HEK293 (cell line): ENCODE data around the gene ASTN2.

Source experiments
- CTCF ChIA-PET: fragments of 350-600 bp; formaldehyde crosslinking; extraction: SDS; loops from one replicate; lab custom pipeline; 2021; ENCODE audit warnings: antibody characterized with exemption; lab: Yijun Ruan, JAX
- POLR2A ChIA-PET: fragments of 300-600 bp; formaldehyde crosslinking; extraction: SDS; loops from one replicate; lab custom pipeline; 2020; ENCODE audit warnings: antibody characterized with exemption, inconsistent platforms; lab: Yijun Ruan, JAX
- H3K27ac ChIP-seq: fragments of 200-500 bp; sonication (Bioruptor generic); 2 replicates; pipeline ENCODE4 v1.5.1; 2014; ENCODE audit warnings: low read depth, low read length, control low read depth, inconsistent platforms; ENCODE audit errors: extremely low read depth
- H3K36me3 ChIP-seq, 2 experiments: fragments of 200-500 bp in 1 of 2; sonication (Bioruptor generic) in 1 of 2; 1 replicate in 1 of 2; 2 replicates in 1 of 2; pipeline ENCODE4 v1.5.1; 2014 to 2017; ENCODE audit warnings: inconsistent platforms in 2 of 2, low read length in 2 of 2; ENCODE audit not compliant: control insufficient read depth in 2 of 2, insufficient read depth in 1 of 2
- H3K4me1 ChIP-seq: fragments of 200-500 bp; sonication (Bioruptor generic); 2 replicates; pipeline ENCODE4 v1.5.1; 2014; ENCODE audit warnings: mild to moderate bottlenecking, low read length, inconsistent platforms; ENCODE audit not compliant: control insufficient read depth, insufficient read depth
- H3K4me3 ChIP-seq: 2 replicates; pipeline ENCODE4 v1.5.1; 2011; ENCODE audit warnings: low read depth, mild to moderate bottlenecking, control low read depth, low read length, moderate library complexity
- H3K9me3 ChIP-seq: fragments of 200-500 bp; sonication (Bioruptor generic); 2 replicates; pipeline ENCODE4 v1.5.1; 2014; ENCODE audit warnings: low read depth, low read length, inconsistent platforms; ENCODE audit not compliant: control insufficient read depth, insufficient read depth
- FEZF1 ChIP-seq: fragments of 450-650 bp; formaldehyde crosslinking; IDR thresholded peaks from 2 replicates; pipeline ENCODE4 v1.5.1; 2016; ENCODE audit warnings: missing biosample characterization, missing genetic modification characterization
- INSM2 ChIP-seq: fragments of 450-650 bp; formaldehyde crosslinking; IDR thresholded peaks from 2 replicates; pipeline ENCODE4 v1.5.1; 2016; ENCODE audit warnings: missing biosample characterization, missing genetic modification characterization
- KLF10 ChIP-seq: fragments of 450-650 bp; IDR thresholded peaks from 2 replicates; pipeline ENCODE4 v1.5.1; 2018; ENCODE audit warnings: missing biosample characterization, mild to moderate bottlenecking, missing genetic modification characterization
- KLF9 ChIP-seq: fragments of 450-650 bp; formaldehyde crosslinking; IDR thresholded peaks from 2 replicates; pipeline ENCODE4 v1.5.1; 2016; ENCODE audit warnings: missing biosample characterization, missing genetic modification characterization, low read depth
- SCRT2 ChIP-seq: fragments of 450-650 bp; formaldehyde crosslinking; IDR thresholded peaks from 2 replicates; pipeline ENCODE4 v1.5.1; 2016; ENCODE audit warnings: missing biosample characterization, missing genetic modification characterization
- ZBTB11 ChIP-seq: fragments of 450-650 bp; formaldehyde crosslinking; conservative IDR thresholded peaks from 2 replicates; pipeline ENCODE4 v1.5.1; 2016; ENCODE audit warnings: low read depth, missing biosample characterization, missing genetic modification characterization
- ZNF155 ChIP-seq: fragments of 450-650 bp; formaldehyde crosslinking; IDR thresholded peaks from 2 replicates; pipeline ENCODE4 v1.5.1; 2016; ENCODE audit warnings: missing biosample characterization, missing genetic modification characterization
- ZNF174 ChIP-seq: fragments of 450-650 bp; formaldehyde crosslinking; IDR thresholded peaks from 2 replicates; pipeline ENCODE4 v1.5.0; 2017; ENCODE audit warnings: missing biosample characterization, mild to moderate bottlenecking, missing genetic modification characterization
- ZNF214 ChIP-seq: fragments of 450-650 bp; formaldehyde crosslinking; IDR thresholded peaks from 2 replicates; pipeline ENCODE4 v1.5.1; 2017; ENCODE audit warnings: missing biosample characterization, mild to moderate bottlenecking, missing genetic modification characterization, borderline replicate concordance
- ZNF37A ChIP-seq: fragments of 450-650 bp; IDR thresholded peaks from 2 replicates; pipeline ENCODE4 v1.5.1; 2018; ENCODE audit warnings: missing biosample characterization, missing genetic modification characterization
- ZNF510 ChIP-seq: fragments of 450-650 bp; formaldehyde crosslinking; IDR thresholded peaks from 2 replicates; pipeline ENCODE4 v1.5.1; 2018; ENCODE audit warnings: mild to moderate bottlenecking, missing genetic modification characterization, missing biosample characterization; ENCODE audit not compliant: insufficient replicate concordance
- ZNF660 ChIP-seq: fragments of 450-650 bp; IDR thresholded peaks from 2 replicates; pipeline ENCODE4 v1.5.1; 2018; ENCODE audit warnings: missing biosample characterization, mild to moderate bottlenecking, missing genetic modification characterization
- ZNF785 ChIP-seq: fragments of 450-650 bp; formaldehyde crosslinking; IDR thresholded peaks from 2 replicates; pipeline ENCODE4 v1.5.1; 2016; ENCODE audit warnings: missing biosample characterization, missing genetic modification characterization
- ZNF792 ChIP-seq: fragments of 450-650 bp; formaldehyde crosslinking; IDR thresholded peaks from 2 replicates; pipeline ENCODE4 v1.5.1; 2016; ENCODE audit warnings: missing biosample characterization, missing genetic modification characterization
- TF ChIP-seq, protein P1 (sequence below): fragments of 450-650 bp; formaldehyde crosslinking; IDR thresholded peaks from 2 replicates; pipeline ENCODE4 v1.5.1; 2016; ENCODE audit warnings: missing biosample characterization, missing genetic modification characterization, borderline replicate concordance
- TF ChIP-seq, protein P2 (sequence below): fragments of 450-650 bp; formaldehyde crosslinking; IDR thresholded peaks from 2 replicates; pipeline ENCODE4 v1.5.1; 2016; ENCODE audit warnings: missing biosample characterization, missing genetic modification characterization
- TF ChIP-seq, protein P3 (sequence below): fragments of 450-650 bp; IDR thresholded peaks from 2 replicates; pipeline ENCODE4 v1.5.1; 2018; ENCODE audit warnings: missing biosample characterization, mild to moderate bottlenecking, missing genetic modification characterization
- TF ChIP-seq, protein P4 (sequence below): fragments of 450-650 bp; formaldehyde crosslinking; IDR thresholded peaks from 2 replicates; pipeline ENCODE4 v1.5.1; 2016; ENCODE audit warnings: missing biosample characterization, missing genetic modification characterization

Gene ASTN2

DNA sequence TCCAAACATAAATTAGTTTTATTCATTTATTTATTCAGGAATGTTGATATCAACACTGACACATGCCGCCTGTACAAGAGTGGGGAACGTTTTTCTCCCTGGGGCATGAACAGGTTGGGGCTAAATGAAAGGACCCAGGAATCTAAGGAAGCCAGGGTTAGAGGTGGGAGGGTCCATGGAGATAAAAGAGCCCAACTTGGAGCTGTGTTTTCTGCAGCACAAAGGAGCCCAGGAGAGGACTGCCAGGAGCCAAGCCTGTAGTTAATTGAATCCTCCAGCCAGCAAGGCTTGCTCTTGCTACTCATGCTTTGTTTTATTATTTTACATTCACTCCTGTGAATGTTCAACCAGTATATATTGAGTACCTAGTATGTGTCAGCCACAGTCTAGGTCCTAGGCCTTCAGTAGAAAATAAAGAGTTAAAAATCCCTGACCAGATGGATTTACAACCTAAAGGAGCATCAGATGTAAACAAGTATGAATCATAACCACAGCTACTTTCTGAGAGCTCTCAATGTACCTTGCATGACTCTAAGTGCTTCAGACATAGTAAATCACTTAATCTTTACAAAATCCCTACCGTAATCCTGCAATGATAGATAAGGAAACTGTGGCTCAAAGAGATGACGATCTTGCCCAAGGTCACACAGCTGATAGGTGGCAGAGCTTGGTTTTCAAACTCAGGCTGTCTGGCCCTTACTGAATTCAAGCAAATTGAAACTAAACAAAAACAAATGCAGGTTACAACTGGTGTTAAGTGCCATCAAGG is 69.8 kb downstream of the ASTN2 start:
- H3K4me1 ChIP-seq = no peaks in the 10 kb centered on the region
- CTCF ChIA-PET = interaction anchor here (0.8 to 1.4 kb wide), 3 partner anchors 33 to 143 kb away, joined by 3 to 4 read pairs (median 3); no protein-coding TSS in a partner anchor
- no peaks in the 10 kb centered on the region for H3K36me3 ChIP-seq
- POLR2A ChIA-PET = no interaction called here
- no peak for TF ChIP-seq ZNF214 (tag by site-specific recombination)
- no peak for TF ChIP-seq ZBTB11 (tag by site-specific recombination)
- TF ChIP-seq ZNF510 (tag by site-specific recombination) = no peak
- no peak for TF ChIP-seq KLF9 (tag by site-specific recombination)
- TF ChIP-seq, protein P1, sequence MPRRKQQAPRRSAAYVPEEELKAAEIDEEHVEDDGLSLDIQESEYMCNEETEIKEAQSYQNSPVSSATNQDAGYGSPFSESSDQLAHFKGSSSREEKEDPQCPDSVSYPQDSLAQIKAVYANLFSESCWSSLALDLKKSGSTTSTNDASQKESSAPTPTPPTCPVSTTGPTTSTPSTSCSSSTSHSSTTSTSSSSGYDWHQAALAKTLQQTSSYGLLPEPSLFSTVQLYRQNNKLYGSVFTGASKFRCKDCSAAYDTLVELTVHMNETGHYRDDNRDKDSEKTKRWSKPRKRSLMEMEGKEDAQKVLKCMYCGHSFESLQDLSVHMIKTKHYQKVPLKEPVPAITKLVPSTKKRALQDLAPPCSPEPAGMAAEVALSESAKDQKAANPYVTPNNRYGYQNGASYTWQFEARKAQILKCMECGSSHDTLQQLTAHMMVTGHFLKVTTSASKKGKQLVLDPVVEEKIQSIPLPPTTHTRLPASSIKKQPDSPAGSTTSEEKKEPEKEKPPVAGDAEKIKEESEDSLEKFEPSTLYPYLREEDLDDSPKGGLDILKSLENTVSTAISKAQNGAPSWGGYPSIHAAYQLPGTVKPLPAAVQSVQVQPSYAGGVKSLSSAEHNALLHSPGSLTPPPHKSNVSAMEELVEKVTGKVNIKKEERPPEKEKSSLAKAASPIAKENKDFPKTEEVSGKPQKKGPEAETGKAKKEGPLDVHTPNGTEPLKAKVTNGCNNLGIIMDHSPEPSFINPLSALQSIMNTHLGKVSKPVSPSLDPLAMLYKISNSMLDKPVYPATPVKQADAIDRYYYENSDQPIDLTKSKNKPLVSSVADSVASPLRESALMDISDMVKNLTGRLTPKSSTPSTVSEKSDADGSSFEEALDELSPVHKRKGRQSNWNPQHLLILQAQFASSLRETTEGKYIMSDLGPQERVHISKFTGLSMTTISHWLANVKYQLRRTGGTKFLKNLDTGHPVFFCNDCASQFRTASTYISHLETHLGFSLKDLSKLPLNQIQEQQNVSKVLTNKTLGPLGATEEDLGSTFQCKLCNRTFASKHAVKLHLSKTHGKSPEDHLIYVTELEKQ = no peak
- TF ChIP-seq ZNF155 = no peak
- no peak for TF ChIP-seq INSM2
- no peak for TF ChIP-seq FEZF1 (tag by site-specific recombination)
- no peak for TF ChIP-seq ZNF37A (tag by site-specific recombination)
- TF ChIP-seq, protein P2, sequence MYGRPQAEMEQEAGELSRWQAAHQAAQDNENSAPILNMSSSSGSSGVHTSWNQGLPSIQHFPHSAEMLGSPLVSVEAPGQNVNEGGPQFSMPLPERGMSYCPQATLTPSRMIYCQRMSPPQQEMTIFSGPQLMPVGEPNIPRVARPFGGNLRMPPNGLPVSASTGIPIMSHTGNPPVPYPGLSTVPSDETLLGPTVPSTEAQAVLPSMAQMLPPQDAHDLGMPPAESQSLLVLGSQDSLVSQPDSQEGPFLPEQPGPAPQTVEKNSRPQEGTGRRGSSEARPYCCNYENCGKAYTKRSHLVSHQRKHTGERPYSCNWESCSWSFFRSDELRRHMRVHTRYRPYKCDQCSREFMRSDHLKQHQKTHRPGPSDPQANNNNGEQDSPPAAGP (tag by site-specific recombination) = no peak
- TF ChIP-seq ZNF785 = no peak
- H3K9me3 ChIP-seq = no peaks in the 10 kb centered on the region
- H3K4me3 ChIP-seq = no peak overlapping the region
- no peak overlapping the region for H3K27ac ChIP-seq

DNA sequence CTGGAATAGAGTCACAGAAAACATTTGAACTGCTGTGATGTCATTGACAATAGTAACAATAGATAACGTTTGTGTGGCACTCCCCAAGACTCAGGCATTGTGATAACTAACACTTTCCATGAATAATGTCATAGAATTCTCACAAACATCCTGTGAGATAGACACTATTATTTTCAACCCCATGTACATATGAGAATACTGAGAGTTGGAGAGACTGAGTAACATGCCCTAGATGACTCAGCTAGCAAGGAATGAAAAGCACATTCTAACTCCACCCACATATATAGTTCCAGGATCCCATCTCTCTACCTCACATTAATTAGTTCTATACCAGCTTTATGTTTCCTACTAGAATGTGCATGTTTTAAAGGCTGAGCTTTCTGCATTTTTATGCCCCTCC is 71.4 kb downstream of the ASTN2 start:
- ChIA-PET CTCF (interaction anchor here (0.5 kb wide), 1 partner anchor 546 kb away, joined by 3 read pairs; no protein-coding TSS in a partner anchor), POLR2A (no interaction called here)
- Histone ChIP-seq H3K36me3 (no peaks in the 10 kb centered on the region), H3K9me3 (no peaks in the 10 kb centered on the region), H3K4me3 (no peak overlapping the region), H3K4me1 (no peaks in the 10 kb centered on the region), H3K27ac (no peak overlapping the region)
- TF ChIP-seq, protein P3, sequence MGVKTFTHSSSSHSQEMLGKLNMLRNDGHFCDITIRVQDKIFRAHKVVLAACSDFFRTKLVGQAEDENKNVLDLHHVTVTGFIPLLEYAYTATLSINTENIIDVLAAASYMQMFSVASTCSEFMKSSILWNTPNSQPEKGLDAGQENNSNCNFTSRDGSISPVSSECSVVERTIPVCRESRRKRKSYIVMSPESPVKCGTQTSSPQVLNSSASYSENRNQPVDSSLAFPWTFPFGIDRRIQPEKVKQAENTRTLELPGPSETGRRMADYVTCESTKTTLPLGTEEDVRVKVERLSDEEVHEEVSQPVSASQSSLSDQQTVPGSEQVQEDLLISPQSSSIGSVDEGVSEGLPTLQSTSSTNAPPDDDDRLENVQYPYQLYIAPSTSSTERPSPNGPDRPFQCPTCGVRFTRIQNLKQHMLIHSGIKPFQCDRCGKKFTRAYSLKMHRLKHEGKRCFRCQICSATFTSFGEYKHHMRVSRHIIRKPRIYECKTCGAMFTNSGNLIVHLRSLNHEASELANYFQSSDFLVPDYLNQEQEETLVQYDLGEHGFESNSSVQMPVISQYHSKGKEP (tag by site-specific recombination) = no peak
- TF ChIP-seq, protein P4, sequence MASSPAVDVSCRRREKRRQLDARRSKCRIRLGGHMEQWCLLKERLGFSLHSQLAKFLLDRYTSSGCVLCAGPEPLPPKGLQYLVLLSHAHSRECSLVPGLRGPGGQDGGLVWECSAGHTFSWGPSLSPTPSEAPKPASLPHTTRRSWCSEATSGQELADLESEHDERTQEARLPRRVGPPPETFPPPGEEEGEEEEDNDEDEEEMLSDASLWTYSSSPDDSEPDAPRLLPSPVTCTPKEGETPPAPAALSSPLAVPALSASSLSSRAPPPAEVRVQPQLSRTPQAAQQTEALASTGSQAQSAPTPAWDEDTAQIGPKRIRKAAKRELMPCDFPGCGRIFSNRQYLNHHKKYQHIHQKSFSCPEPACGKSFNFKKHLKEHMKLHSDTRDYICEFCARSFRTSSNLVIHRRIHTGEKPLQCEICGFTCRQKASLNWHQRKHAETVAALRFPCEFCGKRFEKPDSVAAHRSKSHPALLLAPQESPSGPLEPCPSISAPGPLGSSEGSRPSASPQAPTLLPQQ (tag by site-specific recombination) = no peak
- TF ChIP-seq ZNF155 (no peak), ZNF792 (tag by site-specific recombination) (no peak), SCRT2 (tag by site-specific recombination) (no peak), ZNF214 (tag by site-specific recombination) (no peak), KLF10 (tag by site-specific recombination) (no peak), ZNF660 (no peak), ZNF174 (tag by site-specific recombination) (no peak)
